ENCODE results near the gene SV2C. TPM values are rescaled to one million over a fixed set of nuclear protein-coding genes. Genes with fewer than 3 reads are reported as not detected.

Gene SV2C
- total RNA-seq, 1 donor from 2014 or later: 0.15 TPM

GRCh38 chr5:76290321-76290757 is 207.2 kb downstream of the SV2C start:
- no peak for TF ChIP-seq CTCF (IDR thresholded peaks at IDR 0.05; ENCODE audit: unreplicated experiment)
- Mint-ChIP-seq H3K36me3 (ENCODE audit: low read depth, unreplicated experiment) (no peaks in the 10 kb centered on the region), H3K27me3 (ENCODE audit: unreplicated experiment) (no peaks in the 10 kb centered on the region), H3K27ac (ENCODE audit: unreplicated experiment) (no peak overlapping the region), H3K9me3 (ENCODE audit: unreplicated experiment) (no peaks in the 10 kb centered on the region), H3K4me3 (ENCODE audit: unreplicated experiment) (no peak overlapping the region), H3K4me1 (ENCODE audit: unreplicated experiment) (peaks cover 4% of the 10 kb centered on the region)
- DNase-seq (ENCODE audit: low spot score): no peak

DNA sequence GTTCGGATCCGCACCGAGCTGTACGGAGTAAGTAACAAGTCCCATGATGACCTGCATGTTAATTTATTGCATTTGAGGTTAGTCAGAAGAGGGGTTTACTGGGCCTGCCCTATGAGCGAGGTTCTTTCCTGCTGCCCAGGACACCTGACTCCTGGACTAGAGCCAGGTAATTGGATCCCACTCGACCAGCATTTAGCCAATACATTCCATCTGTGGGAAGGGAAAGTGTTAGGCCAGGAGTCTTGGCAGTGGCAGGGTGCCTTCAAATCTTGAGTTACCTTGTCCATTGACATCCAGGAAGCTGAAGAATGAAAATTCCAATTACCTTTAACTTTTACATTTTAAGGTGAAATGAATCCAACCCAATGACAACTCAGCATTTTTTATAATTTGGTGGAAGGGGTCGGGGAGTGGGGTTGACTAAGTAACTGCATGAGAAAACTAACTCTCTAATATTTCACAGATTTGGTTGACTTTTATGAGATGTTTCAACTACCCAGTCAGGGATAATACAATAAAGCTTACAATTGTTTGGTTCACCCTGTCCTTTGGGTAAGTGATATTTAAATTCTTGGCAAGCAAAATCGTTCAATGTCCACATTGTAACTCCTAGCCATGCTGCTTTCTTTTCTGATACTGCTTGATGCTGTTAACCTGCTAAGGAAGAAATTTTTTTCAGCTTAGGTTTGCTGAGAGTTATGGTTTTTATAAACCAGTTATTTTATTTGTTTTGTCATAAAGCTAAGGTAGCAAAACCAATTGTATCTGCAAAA is 208.3 kb downstream of the SV2C start:
- H3K9me3 Mint-ChIP-seq (ENCODE audit: unreplicated experiment): no peaks in the 10 kb centered on the region
- H3K27ac Mint-ChIP-seq (ENCODE audit: unreplicated experiment): no peak overlapping the region
- peaks cover 4% of the 10 kb centered on the region for H3K4me1 Mint-ChIP-seq (ENCODE audit: unreplicated experiment)
- TF ChIP-seq CTCF (IDR thresholded peaks at IDR 0.05; ENCODE audit: unreplicated experiment): no peak
- H3K36me3 Mint-ChIP-seq (ENCODE audit: low read depth, unreplicated experiment): no peaks in the 10 kb centered on the region
- no peak for DNase-seq (ENCODE audit: low spot score)
- no peak overlapping the region for H3K4me3 Mint-ChIP-seq (ENCODE audit: unreplicated experiment)
- no peaks in the 10 kb centered on the region for H3K27me3 Mint-ChIP-seq (ENCODE audit: unreplicated experiment)

DNA sequence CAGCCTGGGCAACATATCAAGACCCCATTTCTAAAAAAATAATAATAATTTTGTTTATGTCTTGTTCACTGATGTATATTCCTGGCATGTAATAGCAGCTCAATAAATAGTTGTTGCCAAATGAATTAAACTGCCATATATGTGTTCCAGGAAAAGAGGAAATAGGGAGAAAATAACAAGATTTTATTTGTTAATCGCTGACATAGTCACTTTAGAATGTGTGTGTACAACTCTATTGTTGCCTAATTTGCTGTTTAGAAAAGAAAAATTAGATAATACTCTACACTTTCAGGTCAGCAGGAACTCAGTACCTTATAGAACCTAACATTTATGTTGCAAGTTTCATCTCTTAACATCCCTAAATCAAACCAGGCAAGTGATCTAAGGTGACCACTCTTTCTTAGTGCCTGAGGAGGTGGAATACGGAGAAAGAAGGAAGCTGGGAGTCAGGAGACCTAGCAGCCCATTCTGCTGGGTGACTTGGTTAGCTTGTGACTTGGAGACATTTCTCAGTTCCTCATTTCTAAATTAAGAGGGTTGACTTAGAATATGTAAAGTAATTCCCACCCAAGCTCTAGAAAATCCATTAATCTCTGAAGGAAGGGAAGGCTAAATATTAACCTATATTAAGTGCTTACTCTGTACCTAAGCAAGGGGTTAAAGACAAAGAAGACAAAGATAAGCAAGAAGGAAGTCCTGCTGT is 209.6 kb downstream of the SV2C start:
- no peaks in the 10 kb centered on the region for H3K36me3 Mint-ChIP-seq (ENCODE audit: low read depth, unreplicated experiment)
- no peaks in the 10 kb centered on the region for H3K9me3 Mint-ChIP-seq (ENCODE audit: unreplicated experiment)
- DNase-seq (ENCODE audit: low spot score): no peak
- H3K27ac Mint-ChIP-seq (ENCODE audit: unreplicated experiment): no peak overlapping the region
- TF ChIP-seq CTCF (IDR thresholded peaks at IDR 0.05; ENCODE audit: unreplicated experiment): no peak
- no peaks in the 10 kb centered on the region for H3K27me3 Mint-ChIP-seq (ENCODE audit: unreplicated experiment)
- H3K4me1 Mint-ChIP-seq (ENCODE audit: unreplicated experiment): peaks cover 4% of the 10 kb centered on the region
- no peak overlapping the region for H3K4me3 Mint-ChIP-seq (ENCODE audit: unreplicated experiment)

DNA sequence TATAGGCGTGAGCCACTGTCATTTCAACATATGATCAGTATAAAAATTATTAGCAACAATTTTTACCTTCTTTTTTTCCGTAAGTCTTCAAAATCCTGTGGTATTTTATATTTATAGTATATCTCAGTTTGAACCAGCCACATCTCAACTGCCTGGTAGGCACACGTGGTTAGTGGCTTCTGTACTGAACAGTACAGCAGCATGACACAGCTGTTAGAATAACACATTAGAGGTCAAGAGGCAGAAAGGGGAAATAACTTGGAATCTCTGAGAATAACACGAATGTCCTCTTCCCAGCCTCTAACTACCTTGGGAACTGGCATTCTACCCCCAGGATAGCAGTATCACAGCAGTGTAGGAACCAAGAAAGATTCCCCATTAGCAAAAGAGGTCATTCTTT is 211.4 kb downstream of the SV2C start:
- TF ChIP-seq CTCF (IDR thresholded peaks at IDR 0.05; ENCODE audit: unreplicated experiment): no peak
- Mint-ChIP-seq H3K9me3 (ENCODE audit: unreplicated experiment) (no peaks in the 10 kb centered on the region), H3K27ac (ENCODE audit: unreplicated experiment) (no peak overlapping the region), H3K27me3 (ENCODE audit: unreplicated experiment) (no peaks in the 10 kb centered on the region), H3K36me3 (ENCODE audit: low read depth, unreplicated experiment) (no peaks in the 10 kb centered on the region), H3K4me3 (ENCODE audit: unreplicated experiment) (no peak overlapping the region), H3K4me1 (ENCODE audit: unreplicated experiment) (peaks cover 3% of the 10 kb centered on the region)
- no peak for DNase-seq (ENCODE audit: low spot score)

DNA sequence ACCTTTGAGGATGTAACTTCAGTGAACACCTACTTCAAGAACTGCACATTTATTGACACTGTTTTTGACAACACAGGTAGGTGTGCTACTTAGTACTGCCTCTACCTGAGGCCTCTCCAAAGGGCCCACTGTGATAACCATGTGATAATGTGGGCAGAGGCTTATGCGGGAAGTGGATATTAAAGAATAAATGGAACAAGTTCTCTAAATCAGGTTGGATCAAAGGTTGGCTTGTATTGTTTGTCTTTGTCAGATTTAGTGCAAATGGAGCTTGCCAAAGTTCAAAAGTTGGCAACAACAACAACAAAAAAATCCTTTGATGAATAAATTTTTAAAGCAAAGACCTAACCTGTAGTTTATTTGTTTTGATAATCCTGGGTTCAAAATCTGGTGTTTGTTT is 215.7 kb downstream of the SV2C start:
- H3K36me3 Mint-ChIP-seq (ENCODE audit: low read depth, unreplicated experiment): no peaks in the 10 kb centered on the region
- H3K4me3 Mint-ChIP-seq (ENCODE audit: unreplicated experiment): no peak overlapping the region
- no peak for DNase-seq (ENCODE audit: low spot score)
- no peaks in the 10 kb centered on the region for H3K4me1 Mint-ChIP-seq (ENCODE audit: unreplicated experiment)
- TF ChIP-seq CTCF (IDR thresholded peaks at IDR 0.05; ENCODE audit: unreplicated experiment): no peak
- no peaks in the 10 kb centered on the region for H3K9me3 Mint-ChIP-seq (ENCODE audit: unreplicated experiment)
- no peak overlapping the region for H3K27ac Mint-ChIP-seq (ENCODE audit: unreplicated experiment)
- H3K27me3 Mint-ChIP-seq (ENCODE audit: unreplicated experiment): no peaks in the 10 kb centered on the region
